Activated T-helper 1 cell treated with Interleukin-2 at 50 U/mL for 16 hours (primary cell): Measurements from ENCODE around the gene ZDHHC14.
"Not testable (repeated sequence)": the region's sequence is repeated elsewhere in the genome, so short reads cannot be mapped to it uniquely, and the experiment has no call there.

Source experiments
- DNase-seq: peaks from one replicate; pipeline ENCODE4 v3.0.0-alpha.2; 2020; ENCODE audit warnings: low read depth

Gene ZDHHC14

DNA sequence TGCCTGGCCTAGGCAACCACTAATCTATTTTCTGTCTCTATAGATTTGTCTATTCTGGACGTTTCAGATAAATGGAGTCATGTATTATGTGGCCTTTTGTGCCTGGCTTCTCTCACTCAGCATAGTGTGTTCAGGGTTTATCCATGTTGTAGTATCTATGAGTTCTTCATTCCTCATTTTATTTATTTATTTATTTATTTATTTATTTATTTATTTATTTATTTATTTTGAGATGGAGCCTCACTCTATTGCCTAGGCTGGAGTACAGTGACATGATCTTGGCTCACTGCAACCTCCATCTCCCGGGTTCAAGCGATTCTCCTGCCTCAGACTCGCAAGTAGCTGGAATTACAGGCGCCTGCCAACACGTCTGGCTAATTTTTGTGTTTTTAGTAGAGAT, 86.3 kb downstream of the ZDHHC14 start:
- DNase-seq, result not testable (repeated sequence)

DNA sequence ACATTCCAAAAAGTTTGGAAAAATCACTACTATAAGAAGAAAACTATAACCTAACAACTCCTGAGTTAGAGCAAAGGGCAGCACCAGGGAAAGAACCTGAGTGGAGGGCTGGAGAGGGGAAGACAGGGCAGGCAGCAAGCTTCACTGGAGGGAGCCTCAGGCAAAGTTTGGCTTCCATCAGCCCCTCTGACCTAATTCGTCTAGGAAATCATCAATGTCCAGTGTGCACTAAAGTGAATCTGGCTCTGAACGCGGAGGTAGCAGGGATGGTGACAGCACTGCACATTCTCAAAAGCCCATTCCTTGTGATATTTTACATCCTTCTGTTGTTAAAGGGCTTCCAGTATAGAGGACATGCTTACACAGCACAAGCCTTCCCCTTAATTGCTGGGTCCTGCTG, 87.1 kb downstream of the ZDHHC14 start:
- DNase-seq, result no peak

- no peak for DNase-seq
Measured at GRCh38 chr6:157468574-157468973, 87.6 kb downstream of the ZDHHC14 start.

GRCh38 chr6:157469378-157469777, 88.4 kb downstream of the ZDHHC14 start:
- no peak for DNase-seq

DNA sequence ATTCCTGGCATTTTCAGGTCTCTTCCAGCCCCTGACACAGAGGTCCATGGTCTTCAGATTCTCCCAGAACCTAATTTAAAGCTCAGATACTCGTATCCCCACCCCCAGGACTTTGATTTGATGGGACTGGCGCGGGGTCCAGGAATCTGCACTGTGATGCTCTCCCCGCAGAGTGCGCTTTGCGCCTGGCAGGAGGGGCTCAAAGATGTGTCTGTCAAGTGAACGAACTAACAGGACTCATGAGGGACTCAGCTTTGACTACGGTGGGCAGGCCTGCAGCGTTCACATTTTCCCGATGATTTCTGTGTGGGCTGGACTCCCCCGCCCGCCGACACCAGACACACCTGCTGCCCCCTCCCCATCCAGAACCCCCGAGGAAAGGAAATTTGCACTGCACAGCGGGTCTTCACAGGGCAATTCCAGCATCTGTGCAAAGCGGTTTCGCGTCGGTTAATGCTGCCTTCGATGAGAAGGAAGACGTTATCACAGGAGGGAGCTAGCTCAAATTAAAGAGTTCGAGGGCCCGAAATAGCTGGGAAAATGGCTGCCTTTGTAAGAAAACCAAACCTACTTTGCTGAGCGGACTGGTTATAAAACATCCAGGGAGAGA, 90.2 kb downstream of the ZDHHC14 start:
- no peak for DNase-seq

GRCh38 chr6:157471895-157472686, 91.1 kb downstream of the ZDHHC14 start:
- DNase-seq, result no peak

GRCh38 chr6:157476797-157477196, 95.8 kb downstream of the ZDHHC14 start:
- DNase-seq, result no peak

DNA sequence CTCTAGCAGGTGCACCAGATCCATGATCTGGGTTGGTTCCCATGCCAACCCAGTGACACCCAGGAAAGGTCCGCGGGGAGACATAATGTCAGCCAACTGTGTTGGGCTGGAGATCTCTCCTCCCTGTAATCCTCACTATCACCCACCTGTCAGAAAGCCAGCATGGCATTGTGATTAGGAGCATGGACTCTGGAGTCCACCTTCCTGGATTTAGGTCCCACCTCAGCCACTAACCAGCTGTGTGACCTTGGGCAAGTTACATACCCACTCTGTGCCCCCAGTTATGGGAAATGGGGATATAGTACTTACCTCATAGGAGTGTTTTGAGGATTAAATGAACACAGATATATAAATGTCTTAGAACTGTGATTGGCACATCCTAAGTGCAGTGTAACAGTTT, 97.9 kb downstream of the ZDHHC14 start:
- DNase-seq, result no peak

DNA sequence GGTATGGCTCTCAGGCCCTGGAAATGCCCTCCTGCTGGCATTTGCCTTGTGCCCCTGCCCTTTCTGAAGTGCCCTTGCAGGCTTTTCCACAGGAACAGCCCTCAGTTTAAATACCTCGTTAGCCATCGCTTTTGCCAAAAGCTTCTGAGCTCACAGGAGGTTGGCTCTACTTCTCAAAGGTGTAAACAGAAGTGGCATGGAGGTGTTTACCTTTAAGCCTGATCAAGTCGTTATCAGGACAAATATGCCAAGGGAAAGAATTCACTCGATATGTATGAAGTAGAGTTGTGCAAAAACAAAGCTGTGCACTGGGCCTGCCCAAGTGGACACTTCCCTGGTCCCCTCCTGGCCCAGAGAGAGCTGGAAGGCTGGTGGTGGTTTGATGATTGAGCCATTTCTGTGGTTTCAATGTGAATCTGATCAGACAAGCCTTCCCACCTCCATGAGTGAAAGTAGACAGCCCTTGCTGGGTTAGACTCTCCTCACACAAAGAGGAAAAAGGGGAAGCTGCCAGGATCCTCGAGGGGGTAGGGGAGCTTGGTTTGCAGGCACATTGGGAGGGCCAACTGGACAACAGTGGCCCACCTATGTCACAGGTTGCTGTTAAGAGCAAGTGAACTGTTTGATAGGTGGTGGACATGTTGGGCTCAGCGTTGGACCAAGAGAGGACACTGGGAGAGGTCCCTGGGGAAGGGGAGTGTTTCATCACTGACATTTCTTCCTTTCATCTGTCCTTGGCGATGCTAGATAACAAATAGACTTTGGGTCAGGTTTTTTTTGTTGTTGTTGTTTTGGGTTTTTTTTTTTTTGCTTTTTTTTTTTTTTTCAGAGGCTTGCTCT, 98.7 kb downstream of the ZDHHC14 start:
- no peak for DNase-seq

GRCh38 chr6:157481189-157481864, 100.3 kb downstream of the ZDHHC14 start:
- DNase-seq, result no peak

- DNase-seq, result no peak
Measured at GRCh38 chr6:157481865-157482249, 100.9 kb downstream of the ZDHHC14 start.

DNA sequence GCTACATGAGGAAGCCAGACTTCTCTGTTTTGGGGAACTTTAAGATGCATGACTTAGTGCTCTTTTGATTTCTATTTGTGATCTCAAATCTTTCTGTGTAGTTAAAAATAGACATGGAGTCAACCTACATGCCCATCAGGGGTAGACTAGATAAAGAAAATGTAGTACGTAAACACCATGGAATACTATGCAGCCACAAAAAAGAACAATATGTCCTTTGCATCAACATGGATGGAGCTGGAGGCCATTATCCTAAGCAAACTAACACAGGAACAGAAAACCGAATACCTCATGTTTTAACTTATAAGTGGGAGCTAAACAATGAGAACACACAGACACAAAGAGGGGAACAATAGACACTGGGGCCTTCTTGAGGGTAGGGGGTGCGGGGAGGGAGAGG, 102.8 kb downstream of the ZDHHC14 start:
- no peak for DNase-seq

DNA sequence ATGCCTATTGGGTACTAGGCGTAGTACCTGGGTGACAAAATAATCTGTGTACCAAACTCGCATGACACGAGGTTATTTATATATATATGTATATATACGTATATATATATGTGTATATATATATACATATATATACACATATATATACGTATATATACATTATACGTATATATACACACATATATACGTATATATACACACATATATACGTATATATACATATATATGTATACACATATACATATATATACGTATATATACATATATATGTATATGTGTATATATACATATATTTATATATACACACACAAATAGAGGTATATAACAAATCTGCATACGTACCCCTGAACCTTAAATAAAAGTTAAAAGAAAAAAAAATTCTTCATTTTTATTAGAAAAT, 103.2 kb downstream of the ZDHHC14 start:
- DNase-seq, result no peak

GRCh38 chr6:157486572-157486971, 105.6 kb downstream of the ZDHHC14 start:
- DNase-seq, result peak; percentile 2

- no peak for DNase-seq
Measured at GRCh38 chr6:157487110-157487773, 106.3 kb downstream of the ZDHHC14 start.

- no peak for DNase-seq
Measured at GRCh38 chr6:157488058-157488457, 107.1 kb downstream of the ZDHHC14 start.

DNA sequence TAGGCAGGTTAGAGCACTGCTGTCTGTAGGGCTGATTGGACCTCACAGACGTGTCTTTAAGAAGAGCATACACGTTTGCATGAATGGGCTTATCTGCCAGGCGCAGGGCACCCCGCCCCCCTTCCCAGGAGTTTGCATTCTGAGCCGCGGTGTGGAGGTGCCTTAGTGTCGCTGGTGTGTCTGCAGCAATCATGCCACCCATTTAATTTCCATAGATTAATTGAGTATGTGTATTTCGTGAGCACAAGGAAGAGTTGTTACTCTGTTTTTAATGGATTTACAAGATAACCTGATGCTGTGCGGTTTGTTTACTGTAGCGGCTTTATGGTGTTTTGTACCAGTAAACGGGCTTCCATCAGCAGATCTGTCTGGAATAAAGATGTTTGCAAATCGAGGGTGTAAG, 107.7 kb downstream of the ZDHHC14 start:
- no peak for DNase-seq

DNA sequence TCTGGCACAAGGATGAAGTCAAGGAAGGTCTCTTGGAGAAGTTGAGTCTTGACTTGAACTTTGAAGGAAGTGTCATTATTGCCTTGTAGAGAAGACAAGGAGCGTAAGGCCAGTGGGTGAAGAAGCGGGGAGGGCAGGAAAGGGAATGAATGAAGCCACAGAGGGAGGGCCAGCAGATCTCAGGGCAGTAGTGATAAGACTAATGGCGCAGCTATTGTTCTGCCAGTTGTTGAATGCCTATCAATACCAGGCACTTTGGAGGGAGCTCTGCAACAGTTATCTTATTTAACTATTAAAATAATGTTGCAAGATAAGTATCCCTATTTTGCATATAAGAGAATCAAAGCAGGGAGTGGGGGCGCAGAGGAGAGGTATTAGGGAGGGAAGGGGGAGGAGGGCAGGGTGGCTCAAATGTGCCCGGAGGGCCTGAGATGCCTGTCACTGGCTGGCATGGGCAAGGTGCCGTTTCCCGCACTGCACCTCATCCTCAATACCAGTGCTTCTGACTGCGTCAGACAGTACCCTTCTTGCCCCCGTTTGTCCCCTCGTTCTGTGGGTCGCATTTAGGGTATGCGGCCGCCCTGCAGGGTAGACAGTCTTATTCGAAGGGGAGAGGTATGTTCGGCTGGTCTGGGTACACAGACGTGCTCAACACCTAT, 109.8 kb downstream of the ZDHHC14 start:
- no peak for DNase-seq

DNA sequence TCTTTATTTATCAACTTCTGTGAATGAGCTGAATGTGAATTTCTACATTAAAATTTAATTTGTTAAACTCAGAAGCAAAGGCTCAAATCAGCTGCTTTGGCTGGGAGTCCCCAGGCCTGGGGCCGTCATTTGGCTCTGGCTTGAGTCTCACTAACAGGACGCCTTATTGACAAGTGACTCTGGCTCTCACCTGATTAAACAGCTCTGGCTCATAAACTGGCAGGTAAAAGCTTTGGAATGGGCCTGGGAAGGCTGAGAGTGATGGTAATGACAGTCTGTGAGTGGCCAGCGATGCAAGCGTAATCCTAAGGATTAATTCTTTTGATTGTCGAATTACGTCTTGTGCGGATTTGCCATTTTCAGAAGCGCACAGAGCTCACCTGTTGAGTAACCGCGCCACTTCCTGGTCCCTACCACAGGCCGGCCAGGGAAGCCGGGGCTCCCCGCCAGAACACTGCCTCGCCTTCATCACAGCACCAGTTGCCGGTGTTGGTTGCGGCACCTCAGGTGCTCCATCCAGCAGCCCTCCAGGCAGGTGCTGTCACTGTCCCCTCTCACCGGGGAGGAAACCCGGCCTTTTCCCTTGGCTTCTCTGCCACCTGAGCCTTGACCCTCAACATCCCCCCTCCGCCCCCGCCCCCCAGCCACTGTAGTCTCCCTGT, 110.7 kb downstream of the ZDHHC14 start:
- DNase-seq, result no peak

DNA sequence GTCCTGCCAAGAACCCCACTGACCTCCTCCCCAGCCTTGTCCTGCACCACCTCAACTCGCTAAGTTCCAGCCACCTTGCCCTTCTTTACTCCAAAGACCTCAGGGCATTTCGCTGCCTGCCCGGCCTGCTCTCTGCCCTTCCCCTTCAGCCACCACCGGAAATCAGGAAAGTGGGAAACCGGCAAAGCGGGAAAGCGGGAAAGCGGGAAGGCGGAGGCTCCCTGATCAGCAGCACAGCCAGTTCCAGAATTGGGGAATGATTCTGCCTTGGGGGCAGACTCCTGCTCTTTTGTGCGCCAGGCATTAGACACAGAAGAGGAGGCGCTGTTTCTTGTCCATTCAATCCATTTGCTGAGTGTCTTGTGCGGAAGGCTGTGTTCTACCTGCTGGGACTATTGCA, 111.3 kb downstream of the ZDHHC14 start:
- DNase-seq, result no peak

- DNase-seq, result no peak
Measured at GRCh38 chr6:157492741-157493140, 111.8 kb downstream of the ZDHHC14 start.
